ENCODE data around the gene POMT1. TPM values are rescaled to one million over a fixed set of nuclear protein-coding genes. Genes with fewer than 3 reads are reported as not detected.
A peak's percentile ranks its signal among the peaks of the same experiment; 100 is the strongest.

The POMT1 gene
- total and polyA plus RNA-seq, 2 experiments from 2014 or later, result 20.2 to 32.4 TPM

DNA sequence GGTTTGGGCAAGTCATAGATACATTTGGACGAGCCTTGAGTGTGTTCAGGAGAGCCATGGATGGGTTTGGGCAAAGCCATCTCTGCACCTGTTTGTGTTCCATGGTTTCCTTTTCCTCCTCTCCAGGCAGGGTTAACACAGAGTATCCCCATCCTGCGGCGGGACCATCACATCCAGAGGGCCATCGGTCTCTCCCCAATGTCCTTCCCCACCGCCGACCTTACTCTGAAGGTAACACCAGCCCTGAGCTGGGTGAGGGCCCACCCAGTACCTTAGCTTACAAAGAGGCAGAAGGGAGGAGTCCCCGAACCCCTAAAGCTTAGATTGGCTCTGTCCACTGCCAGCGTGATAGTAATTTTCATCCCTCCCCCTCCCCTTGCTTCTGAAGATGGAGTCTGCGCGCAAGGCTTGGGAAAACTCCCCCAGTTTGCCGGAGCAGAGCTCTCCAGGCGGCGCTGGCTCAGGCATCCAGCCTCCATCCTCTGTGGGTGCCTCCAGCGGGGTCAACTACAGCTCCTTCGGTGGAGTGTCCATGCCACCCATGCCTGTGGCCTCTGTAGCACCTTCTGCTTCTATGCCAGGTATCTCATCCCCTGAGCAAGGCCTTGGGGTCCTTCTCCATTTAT lies 18.0 kb upstream of the POMT1 start:
- Mint-ChIP-seq H3K27me3 (ENCODE audit: insufficient read depth, low read depth, poor library complexity) (peaks cover 28% of the 10 kb centered on the region), H3K36me3 (ENCODE audit: low read depth) (peaks cover 99% of the 10 kb centered on the region)

More for the DNA sequence above, 18.0 kb upstream of the POMT1 start:
- Histone ChIP-seq H3K4me1 (ENCODE audit: insufficient read depth) (no peaks in the 10 kb centered on the region), H3K4me2 (no peak overlapping the region), H3F3A (replicated peaks; ENCODE audit: low read depth) (peaks cover 31% of the 10 kb centered on the region), H3K27me3 (ENCODE audit: insufficient read depth) (no peaks in the 10 kb centered on the region), H3K36me3 (ENCODE audit: insufficient read depth) (peaks cover 60% of the 10 kb centered on the region), H3K4me3 (no peak overlapping the region), H2AFZ (no peak overlapping the region), H3K79me2 (replicated peaks; ENCODE audit: insufficient read depth) (peaks cover 15% of the 10 kb centered on the region), H3K9me2 (ENCODE audit: insufficient read depth) (no peaks in the 10 kb centered on the region), H4K20me1 (replicated peaks; ENCODE audit: insufficient read depth) (peaks cover 4% of the 10 kb centered on the region), H3K27ac (ENCODE audit: low read depth) (no peak overlapping the region)
- H3K4me1 Mint-ChIP-seq, result no peaks in the 10 kb centered on the region; the same call in 2 of the 3 replicates
- no peak overlapping the region for H3K4me3 Mint-ChIP-seq
- peak overlapping the region; percentile 86; the same call in 1 of the 2 replicates for H3K27ac Mint-ChIP-seq
- no peaks in the 10 kb centered on the region for H3K9me3 Mint-ChIP-seq
- no peak for ATAC-seq
- TF ChIP-seq STAT1 (IDR thresholded peaks at IDR 0.05; ENCODE audit: unreplicated experiment) (no peak), CREB1 (CRISPR knock-in tag; IDR thresholded peaks at IDR 0.05; ENCODE audit: low read depth) (no peak), EZH2phosphoT487 (IDR thresholded peaks at IDR 0.05; ENCODE audit: unreplicated experiment) (no peak), EZH2 (IDR thresholded peaks at IDR 0.05; ENCODE audit: low read depth, unreplicated experiment) (no peak), NANOG (IDR thresholded peaks at IDR 0.05; ENCODE audit: borderline replicate concordance) (no peak), JUNB (IDR thresholded peaks at IDR 0.05; ENCODE audit: unreplicated experiment) (no peak), ZNF114 (CRISPR knock-in tag; IDR thresholded peaks at IDR 0.05) (no peak), POLR2AphosphoS5 (IDR thresholded peaks at IDR 0.05; ENCODE audit: low read depth) (no peak), ZNF331 (CRISPR knock-in tag; IDR thresholded peaks at IDR 0.05; ENCODE audit: low read depth) (no peak)
- TF ChIP-seq, protein P1, sequence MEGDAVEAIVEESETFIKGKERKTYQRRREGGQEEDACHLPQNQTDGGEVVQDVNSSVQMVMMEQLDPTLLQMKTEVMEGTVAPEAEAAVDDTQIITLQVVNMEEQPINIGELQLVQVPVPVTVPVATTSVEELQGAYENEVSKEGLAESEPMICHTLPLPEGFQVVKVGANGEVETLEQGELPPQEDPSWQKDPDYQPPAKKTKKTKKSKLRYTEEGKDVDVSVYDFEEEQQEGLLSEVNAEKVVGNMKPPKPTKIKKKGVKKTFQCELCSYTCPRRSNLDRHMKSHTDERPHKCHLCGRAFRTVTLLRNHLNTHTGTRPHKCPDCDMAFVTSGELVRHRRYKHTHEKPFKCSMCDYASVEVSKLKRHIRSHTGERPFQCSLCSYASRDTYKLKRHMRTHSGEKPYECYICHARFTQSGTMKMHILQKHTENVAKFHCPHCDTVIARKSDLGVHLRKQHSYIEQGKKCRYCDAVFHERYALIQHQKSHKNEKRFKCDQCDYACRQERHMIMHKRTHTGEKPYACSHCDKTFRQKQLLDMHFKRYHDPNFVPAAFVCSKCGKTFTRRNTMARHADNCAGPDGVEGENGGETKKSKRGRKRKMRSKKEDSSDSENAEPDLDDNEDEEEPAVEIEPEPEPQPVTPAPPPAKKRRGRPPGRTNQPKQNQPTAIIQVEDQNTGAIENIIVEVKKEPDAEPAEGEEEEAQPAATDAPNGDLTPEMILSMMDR (conservative IDR thresholded peaks at IDR 0.05; ENCODE audit: low read depth in 2 of 2), result no peak
- TF ChIP-seq, protein P2, sequence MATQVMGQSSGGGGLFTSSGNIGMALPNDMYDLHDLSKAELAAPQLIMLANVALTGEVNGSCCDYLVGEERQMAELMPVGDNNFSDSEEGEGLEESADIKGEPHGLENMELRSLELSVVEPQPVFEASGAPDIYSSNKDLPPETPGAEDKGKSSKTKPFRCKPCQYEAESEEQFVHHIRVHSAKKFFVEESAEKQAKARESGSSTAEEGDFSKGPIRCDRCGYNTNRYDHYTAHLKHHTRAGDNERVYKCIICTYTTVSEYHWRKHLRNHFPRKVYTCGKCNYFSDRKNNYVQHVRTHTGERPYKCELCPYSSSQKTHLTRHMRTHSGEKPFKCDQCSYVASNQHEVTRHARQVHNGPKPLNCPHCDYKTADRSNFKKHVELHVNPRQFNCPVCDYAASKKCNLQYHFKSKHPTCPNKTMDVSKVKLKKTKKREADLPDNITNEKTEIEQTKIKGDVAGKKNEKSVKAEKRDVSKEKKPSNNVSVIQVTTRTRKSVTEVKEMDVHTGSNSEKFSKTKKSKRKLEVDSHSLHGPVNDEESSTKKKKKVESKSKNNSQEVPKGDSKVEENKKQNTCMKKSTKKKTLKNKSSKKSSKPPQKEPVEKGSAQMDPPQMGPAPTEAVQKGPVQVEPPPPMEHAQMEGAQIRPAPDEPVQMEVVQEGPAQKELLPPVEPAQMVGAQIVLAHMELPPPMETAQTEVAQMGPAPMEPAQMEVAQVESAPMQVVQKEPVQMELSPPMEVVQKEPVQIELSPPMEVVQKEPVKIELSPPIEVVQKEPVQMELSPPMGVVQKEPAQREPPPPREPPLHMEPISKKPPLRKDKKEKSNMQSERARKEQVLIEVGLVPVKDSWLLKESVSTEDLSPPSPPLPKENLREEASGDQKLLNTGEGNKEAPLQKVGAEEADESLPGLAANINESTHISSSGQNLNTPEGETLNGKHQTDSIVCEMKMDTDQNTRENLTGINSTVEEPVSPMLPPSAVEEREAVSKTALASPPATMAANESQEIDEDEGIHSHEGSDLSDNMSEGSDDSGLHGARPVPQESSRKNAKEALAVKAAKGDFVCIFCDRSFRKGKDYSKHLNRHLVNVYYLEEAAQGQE (IDR thresholded peaks at IDR 0.05; ENCODE audit: unreplicated experiment), result no peak
- TF ChIP-seq, protein P3, sequence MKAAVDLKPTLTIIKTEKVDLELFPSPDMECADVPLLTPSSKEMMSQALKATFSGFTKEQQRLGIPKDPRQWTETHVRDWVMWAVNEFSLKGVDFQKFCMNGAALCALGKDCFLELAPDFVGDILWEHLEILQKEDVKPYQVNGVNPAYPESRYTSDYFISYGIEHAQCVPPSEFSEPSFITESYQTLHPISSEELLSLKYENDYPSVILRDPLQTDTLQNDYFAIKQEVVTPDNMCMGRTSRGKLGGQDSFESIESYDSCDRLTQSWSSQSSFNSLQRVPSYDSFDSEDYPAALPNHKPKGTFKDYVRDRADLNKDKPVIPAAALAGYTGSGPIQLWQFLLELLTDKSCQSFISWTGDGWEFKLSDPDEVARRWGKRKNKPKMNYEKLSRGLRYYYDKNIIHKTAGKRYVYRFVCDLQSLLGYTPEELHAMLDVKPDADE (IDR thresholded peaks at IDR 0.05), result no peak
- TF ChIP-seq, protein P4, sequence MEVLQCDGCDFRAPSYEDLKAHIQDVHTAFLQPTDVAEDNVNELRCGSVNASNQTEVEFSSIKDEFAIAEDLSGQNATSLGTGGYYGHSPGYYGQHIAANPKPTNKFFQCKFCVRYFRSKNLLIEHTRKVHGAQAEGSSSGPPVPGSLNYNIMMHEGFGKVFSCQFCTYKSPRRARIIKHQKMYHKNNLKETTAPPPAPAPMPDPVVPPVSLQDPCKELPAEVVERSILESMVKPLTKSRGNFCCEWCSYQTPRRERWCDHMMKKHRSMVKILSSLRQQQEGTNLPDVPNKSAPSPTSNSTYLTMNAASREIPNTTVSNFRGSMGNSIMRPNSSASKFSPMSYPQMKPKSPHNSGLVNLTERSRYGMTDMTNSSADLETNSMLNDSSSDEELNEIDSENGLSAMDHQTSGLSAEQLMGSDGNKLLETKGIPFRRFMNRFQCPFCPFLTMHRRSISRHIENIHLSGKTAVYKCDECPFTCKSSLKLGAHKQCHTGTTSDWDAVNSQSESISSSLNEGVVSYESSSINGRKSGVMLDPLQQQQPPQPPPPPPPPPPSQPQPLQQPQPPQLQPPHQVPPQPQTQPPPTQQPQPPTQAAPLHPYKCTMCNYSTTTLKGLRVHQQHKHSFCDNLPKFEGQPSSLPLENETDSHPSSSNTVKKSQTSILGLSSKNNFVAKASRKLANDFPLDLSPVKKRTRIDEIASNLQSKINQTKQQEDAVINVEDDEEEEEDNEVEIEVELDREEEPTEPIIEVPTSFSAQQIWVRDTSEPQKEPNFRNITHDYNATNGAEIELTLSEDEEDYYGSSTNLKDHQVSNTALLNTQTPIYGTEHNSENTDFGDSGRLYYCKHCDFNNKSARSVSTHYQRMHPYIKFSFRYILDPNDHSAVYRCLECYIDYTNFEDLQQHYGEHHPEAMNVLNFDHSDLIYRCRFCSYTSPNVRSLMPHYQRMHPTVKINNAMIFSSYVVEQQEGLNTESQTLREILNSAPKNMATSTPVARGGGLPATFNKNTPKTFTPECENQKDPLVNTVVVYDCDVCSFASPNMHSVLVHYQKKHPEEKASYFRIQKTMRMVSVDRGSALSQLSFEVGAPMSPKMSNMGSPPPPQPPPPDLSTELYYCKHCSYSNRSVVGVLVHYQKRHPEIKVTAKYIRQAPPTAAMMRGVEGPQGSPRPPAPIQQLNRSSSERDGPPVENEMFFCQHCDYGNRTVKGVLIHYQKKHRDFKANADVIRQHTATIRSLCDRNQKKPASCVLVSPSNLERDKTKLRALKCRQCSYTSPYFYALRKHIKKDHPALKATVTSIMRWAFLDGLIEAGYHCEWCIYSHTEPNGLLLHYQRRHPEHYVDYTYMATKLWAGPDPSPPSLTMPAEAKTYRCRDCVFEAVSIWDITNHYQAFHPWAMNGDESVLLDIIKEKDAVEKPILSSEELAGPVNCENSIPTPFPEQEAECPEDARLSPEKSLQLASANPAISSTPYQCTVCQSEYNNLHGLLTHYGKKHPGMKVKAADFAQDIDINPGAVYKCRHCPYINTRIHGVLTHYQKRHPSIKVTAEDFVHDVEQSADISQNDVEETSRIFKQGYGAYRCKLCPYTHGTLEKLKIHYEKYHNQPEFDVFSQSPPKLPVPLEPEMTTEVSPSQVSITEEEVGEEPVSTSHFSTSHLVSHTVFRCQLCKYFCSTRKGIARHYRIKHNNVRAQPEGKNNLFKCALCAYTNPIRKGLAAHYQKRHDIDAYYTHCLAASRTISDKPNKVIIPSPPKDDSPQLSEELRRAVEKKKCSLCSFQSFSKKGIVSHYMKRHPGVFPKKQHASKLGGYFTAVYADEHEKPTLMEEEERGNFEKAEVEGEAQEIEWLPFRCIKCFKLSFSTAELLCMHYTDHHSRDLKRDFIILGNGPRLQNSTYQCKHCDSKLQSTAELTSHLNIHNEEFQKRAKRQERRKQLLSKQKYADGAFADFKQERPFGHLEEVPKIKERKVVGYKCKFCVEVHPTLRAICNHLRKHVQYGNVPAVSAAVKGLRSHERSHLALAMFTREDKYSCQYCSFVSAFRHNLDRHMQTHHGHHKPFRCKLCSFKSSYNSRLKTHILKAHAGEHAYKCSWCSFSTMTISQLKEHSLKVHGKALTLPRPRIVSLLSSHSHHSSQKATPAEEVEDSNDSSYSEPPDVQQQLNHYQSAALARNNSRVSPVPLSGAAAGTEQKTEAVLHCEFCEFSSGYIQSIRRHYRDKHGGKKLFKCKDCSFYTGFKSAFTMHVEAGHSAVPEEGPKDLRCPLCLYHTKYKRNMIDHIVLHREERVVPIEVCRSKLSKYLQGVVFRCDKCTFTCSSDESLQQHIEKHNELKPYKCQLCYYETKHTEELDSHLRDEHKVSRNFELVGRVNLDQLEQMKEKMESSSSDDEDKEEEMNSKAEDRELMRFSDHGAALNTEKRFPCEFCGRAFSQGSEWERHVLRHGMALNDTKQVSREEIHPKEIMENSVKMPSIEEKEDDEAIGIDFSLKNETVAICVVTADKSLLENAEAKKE (CRISPR knock-in tag; IDR thresholded peaks at IDR 0.05), result no peak
- DNase-seq (ENCODE audit: low spot score), result no peak

Measured in GM23338 (cell line).